GM12865 (cell line): ENCODE measurements around the gene DPH1.
A peak's percentile ranks its signal among the peaks of the same experiment; 100 is the strongest.
"Not testable (repeated sequence)": the region's sequence is repeated elsewhere in the genome, so short reads cannot be mapped to it uniquely, and the experiment has no call there.

Experiments
- DNase-seq: peaks from one replicate; pipeline ENCODE4 v3.0.0; 2010; ENCODE audit warnings: low read depth
- H3K4me3 ChIP-seq: 2 replicates; pipeline ENCODE4 v1.5.1; 2011; ENCODE audit warnings: mild to moderate bottlenecking, low read depth, low read length, control low read depth
- TF ChIP-seq, protein P1 (sequence below): IDR thresholded peaks from 2 replicates; pipeline ENCODE4 v1.5.1; 2011; ENCODE audit warnings: low read length, control low read depth, low read depth, inconsistent platforms; ENCODE audit not compliant: insufficient read depth; ENCODE audit errors: missing control alignments

DPH1 gene

DNA sequence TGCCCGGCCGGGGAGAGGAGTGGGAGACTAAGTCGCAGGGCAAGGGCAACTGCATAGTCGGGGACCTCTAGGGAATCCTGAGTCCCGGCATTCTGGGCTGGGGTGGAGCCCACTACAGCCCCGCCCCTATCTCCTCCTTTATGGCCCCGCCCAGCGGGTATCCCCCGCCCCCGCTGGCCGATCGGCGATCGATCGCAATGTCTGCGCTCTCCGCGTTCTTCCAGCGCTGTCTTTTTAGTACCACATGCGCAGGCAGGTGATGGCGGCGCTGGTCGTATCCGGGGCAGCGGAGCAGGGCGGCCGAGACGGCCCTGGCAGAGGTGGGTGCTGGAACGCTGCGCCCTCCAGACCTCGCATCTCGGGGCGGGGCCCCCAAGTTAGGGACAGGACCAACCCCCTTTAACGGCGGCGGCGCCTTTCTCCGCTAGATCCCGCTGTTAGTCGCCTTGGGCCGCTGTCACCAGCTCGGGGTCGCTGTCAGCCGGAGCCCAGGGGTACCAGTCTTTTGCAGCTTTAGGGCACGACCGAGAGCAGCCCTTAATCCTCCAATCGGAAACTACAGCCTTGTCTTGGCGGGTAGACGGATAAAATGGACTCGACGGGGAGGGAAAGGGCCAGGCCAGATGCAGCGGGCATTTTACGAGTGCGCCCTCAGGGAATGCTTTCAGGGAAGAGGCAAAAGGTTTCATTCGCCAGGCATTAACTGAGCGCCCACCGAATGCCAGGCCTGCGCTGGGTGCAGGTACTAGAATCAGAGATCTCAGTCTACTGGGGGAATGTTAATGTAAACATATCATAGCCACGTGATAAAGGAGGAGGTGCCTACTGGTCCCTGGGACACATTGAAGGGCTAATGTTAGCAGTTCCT is at the start of gene DPH1:
DPH1 (plus strand) TSS at position 243 of the 868 bp plus-strand sequence; CDS start at position 260, 17 bp downstream.
- peak within 1 kb of the TSS; percentile 98 for H3K4me3 ChIP-seq
- DNase-seq, result peak; percentile 91
- TF ChIP-seq, protein P1, sequence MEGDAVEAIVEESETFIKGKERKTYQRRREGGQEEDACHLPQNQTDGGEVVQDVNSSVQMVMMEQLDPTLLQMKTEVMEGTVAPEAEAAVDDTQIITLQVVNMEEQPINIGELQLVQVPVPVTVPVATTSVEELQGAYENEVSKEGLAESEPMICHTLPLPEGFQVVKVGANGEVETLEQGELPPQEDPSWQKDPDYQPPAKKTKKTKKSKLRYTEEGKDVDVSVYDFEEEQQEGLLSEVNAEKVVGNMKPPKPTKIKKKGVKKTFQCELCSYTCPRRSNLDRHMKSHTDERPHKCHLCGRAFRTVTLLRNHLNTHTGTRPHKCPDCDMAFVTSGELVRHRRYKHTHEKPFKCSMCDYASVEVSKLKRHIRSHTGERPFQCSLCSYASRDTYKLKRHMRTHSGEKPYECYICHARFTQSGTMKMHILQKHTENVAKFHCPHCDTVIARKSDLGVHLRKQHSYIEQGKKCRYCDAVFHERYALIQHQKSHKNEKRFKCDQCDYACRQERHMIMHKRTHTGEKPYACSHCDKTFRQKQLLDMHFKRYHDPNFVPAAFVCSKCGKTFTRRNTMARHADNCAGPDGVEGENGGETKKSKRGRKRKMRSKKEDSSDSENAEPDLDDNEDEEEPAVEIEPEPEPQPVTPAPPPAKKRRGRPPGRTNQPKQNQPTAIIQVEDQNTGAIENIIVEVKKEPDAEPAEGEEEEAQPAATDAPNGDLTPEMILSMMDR, result no peak

DNA sequence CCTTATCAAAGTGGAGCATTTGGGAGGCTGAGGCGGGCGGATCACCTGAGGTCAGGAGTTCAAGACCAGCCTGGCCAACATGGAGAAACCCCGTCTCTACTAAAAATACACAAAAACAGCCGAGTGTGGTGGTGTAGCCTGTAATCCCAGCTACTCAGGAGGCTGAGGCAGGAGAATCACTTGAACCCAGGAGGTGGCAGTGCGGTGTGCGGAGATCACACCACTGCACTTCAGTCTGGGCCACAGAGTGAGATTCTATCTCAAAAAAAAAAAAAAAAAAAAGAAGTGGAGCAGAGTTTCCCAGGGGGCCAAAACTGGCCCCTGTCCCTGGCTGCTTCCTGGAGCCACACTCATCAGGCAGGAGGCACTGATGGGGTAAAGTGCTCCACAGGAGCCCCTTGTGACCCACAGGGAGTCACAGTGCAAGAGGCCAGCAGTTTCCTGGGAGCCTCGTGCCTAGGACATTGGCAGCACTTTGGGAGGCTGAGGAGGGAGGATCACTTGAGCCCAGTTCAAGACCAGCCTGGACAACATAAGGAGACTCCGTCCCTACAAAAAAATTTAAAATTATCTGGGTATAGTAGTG is 49.2 kb upstream of the DPH1 start:
- DNase-seq, result no peak
- no peak overlapping the region for H3K4me3 ChIP-seq
- TF ChIP-seq, protein P1, result no peak

DNA sequence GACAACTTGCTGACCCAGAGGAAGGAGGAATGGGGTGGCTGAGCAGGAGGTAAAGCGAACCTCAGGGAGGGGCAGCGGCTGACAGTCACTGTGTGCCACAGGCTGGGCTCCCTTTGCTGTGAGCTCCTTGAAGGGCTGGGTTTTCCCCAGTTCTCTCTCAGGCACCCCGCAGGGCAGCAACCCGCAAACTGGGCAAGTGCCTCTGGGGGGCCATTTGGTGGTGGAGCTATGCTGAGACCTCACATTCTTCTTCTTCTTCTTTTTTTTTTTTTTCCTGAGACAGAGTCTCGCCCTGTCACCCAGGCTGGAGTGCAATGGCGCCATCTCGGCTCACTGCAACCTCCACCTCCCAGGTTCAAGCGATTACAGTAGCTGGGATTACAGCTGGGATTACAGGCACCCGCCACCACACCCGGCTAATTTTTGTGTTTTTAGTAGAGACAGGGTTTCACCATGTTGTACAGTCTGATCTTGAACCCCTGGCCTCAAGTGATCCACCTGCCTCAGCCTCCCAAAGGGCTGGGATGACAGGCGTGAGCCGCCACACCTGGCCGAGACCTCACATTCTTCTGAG is 47.1 kb upstream of the DPH1 start:
- not testable (repeated sequence) for DNase-seq, H3K4me3 ChIP-seq

DNA sequence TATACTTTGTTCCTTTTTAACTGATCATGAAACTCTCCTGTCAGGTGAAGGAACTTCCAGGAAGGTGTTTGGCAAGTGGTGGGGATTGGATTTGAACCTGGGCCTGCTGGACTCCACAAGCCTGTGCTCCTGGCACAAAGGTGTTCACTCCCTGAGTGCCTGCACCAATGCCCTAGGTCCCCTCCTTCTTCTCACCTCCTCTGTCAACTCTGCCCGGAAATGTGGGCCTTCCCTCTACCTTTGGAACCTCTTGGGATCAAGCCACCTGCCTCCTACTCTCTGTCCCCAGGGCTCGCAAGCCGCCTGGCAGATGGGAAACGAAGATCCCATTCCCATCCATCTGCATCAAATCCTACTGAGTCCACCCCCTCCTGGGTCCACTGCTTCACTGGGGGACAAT is 44.9 kb upstream of the DPH1 start:
- TF ChIP-seq, protein P1, result no peak
- DNase-seq, result no peak

DNA sequence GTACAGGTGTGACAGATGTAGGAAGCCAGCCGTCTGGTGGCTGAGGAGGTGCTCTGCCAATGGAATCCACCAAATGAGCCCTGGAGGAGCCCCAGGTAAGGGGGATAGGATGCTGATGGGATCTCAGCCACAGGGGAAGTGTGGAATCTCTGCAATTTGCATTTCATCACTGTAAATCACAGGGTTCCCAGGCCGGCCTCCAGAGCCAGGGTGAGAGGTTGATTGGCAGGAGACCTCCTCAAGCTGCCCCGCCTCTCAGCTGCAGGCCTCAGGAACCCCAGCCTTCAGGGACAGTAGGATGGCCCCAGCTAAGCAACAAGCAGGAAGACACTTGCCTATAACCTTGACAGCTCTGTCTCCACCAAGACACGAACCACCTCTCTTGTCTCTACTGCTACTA is 44.3 kb upstream of the DPH1 start:
- H3K4me3 ChIP-seq, result no peak overlapping the region
- TF ChIP-seq, protein P1, result no peak
- no peak for DNase-seq

More for the DNA sequence above, 44.9 kb upstream of the DPH1 start:
- H3K4me3 ChIP-seq, result no peak overlapping the region

DNA sequence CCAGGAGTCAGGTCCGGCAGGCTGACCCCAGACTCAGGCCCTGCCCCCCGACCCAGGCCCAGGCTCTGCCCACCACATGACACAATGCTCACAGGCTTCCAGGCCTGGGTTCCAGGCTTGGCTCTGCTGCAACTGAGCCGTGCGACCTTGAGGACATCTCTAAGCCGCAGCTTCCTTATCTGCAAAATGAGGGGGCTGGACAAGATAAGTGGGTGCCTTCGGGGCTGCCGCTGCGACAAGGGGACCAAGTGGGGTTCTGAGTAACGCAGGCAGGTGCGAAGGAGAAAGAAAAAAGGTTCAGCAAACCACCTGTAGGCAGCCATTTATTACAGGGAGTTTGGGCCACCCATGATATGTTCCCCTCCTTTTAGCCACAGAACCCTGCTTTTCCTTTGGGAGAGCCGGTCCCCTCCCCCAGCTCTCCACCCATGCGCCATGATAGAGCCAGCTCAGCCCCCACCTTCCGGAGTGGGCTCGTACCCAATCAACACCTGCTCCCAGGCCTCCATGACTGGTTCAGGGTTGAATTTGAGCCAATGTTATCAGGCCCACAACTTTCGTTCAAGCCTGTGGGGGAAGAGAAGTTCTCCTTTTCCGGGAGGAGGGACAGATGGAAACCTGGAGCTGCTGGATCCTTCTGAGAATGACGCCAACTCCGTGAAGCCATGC is 43.0 kb upstream of the DPH1 start:
- no peak for DNase-seq
- no peak overlapping the region for H3K4me3 ChIP-seq
- TF ChIP-seq, protein P1, result no peak

DNA sequence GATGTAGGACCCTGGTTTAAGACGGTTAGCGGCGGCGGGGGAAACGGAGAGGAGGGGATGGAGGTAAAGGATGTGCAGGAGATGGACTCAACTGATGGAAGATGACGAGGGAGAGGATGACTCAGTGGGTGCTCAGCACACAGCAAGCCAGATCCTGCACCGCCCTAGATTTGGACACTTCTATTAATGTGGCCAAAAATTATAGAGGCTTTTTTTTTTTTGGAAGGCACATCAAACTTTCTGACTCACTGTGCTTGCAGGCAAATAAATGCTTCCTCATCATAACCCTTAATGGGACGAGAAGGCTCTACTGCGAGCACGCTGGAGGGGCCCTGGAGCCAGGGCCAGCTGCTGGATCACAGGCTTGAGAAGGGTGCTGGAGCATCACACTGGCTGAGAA is 40.8 kb upstream of the DPH1 start:
- TF ChIP-seq, protein P1, result no peak
- DNase-seq, result no peak
- no peak overlapping the region for H3K4me3 ChIP-seq
